Endothelial cell of umbilical vein (primary cell): ENCODE results near the gene PRRX2. TPM values are rescaled to one million over a fixed set of nuclear protein-coding genes. Genes with fewer than 3 reads are reported as not detected.

Experiments used
- BruUV-seq: library from RNA; stranded (reverse); fragments of 400-500 nt; replicated peaks from 2 replicates; lab custom pipeline; 2021; lab: Mats Ljungman, UMichigan
- CTCF ChIA-PET: fragments of 300-600, 350-600 bp; sonication (Branson Sonifier 250); formaldehyde crosslinking; loops from one replicate; lab custom pipeline; 2021; ENCODE audit warnings: antibody characterized with exemption, inconsistent platforms; lab: Charles Lee
- POLR2A ChIA-PET: fragments of 300-600, 350-600 bp; sonication (Branson Sonifier 250); formaldehyde crosslinking; loops from one replicate; lab custom pipeline; 2021; ENCODE audit warnings: antibody characterized with exemption, inconsistent platforms; lab: Charles Lee
- DNase-seq: peaks from one replicate; pipeline ENCODE4 v3.0.0-alpha.2; 2011; ENCODE audit warnings: low read depth, low spot score
- FAIRE-seq: peaks from 2 replicates; lab custom pipeline; 2011; peaks lifted over from hg19 to GRCh38; lab: Jason Lieb, UNC
- H2AFZ ChIP-seq: 2 replicates; pipeline ENCODE4 v1.6.0; 2012; ENCODE audit warnings: low read depth, low read length, control low read depth, inconsistent platforms
- H3K27ac ChIP-seq: 2 replicates; pipeline ENCODE4 v1.5.1; 2011; ENCODE audit warnings: low read depth, mild to moderate bottlenecking, control low read depth, low read length, moderate library complexity; ENCODE audit not compliant: insufficient read depth
- H3K27me3 ChIP-seq, 2 experiments: 2 replicates each; pipeline versions ENCODE4 v1.6.0 to v1.6.1; 2011; ENCODE audit warnings: low read length in 2 of 2, mixed read lengths in 1 of 2; ENCODE audit not compliant: control insufficient read depth in 2 of 2, insufficient read depth in 2 of 2
- H3K36me3 ChIP-seq, 2 experiments: 2 replicates in 1 of 2; 3 replicates in 1 of 2; pipeline ENCODE4 v1.5.1; 2011; ENCODE audit warnings: low read length in 2 of 2, mild to moderate bottlenecking in 1 of 2, moderate library complexity in 1 of 2; ENCODE audit not compliant: control insufficient read depth in 2 of 2, insufficient read depth in 2 of 2; ENCODE audit errors: extremely low read depth in 1 of 2
- H3K4me1 ChIP-seq: 3 replicates; pipeline ENCODE4 v1.5.1; 2011; ENCODE audit warnings: mild to moderate bottlenecking, low read length; ENCODE audit not compliant: control insufficient read depth, insufficient read depth; ENCODE audit errors: extremely low read depth
- H3K4me2 ChIP-seq: 2 replicates; pipeline ENCODE4 v1.6.1; 2011; ENCODE audit warnings: low read length, control low read depth, mixed read lengths; ENCODE audit not compliant: insufficient read depth
- H3K4me3 ChIP-seq, 3 experiments: fragments of 200-600 bp in 1 of 3; sonication (generic), shearing (Covaris generic) in 1 of 3; replicated peaks in 1 of 3; 2 replicates each; pipeline ENCODE4 v1.5.1; 2011 to 2016; ENCODE audit warnings: control low read depth in 3 of 3, low read length in 3 of 3, mild to moderate bottlenecking in 2 of 3, inconsistent platforms in 1 of 3, low read depth in 1 of 3, moderate library complexity in 1 of 3; ENCODE audit not compliant: insufficient read depth in 1 of 3
- H3K79me2 ChIP-seq: 2 replicates; pipeline ENCODE4 v1.6.0; 2012; ENCODE audit warnings: low read length, inconsistent platforms; ENCODE audit not compliant: control insufficient read depth, insufficient read depth
- H3K9ac ChIP-seq: replicated peaks from 2 replicates; pipeline ENCODE3; 2011; ENCODE audit warnings: low read length, control low read depth; ENCODE audit not compliant: insufficient read depth; ENCODE audit errors: extremely low read depth
- H3K9me1 ChIP-seq: replicated peaks from 3 replicates; pipeline ENCODE4 v1.6.0; 2011; ENCODE audit warnings: mild to moderate bottlenecking, low read length; ENCODE audit not compliant: control insufficient read depth, insufficient read depth; ENCODE audit errors: extremely low read depth
- H3K9me3 ChIP-seq: replicated peaks from 2 replicates; pipeline ENCODE4 v1.5.1; 2012; ENCODE audit warnings: low read length, inconsistent platforms; ENCODE audit not compliant: control insufficient read depth, insufficient read depth
- H4K20me1 ChIP-seq: replicated peaks from 2 replicates; pipeline ENCODE3; 2011; ENCODE audit warnings: mild to moderate bottlenecking, low read length; ENCODE audit not compliant: control insufficient read depth, insufficient read depth; ENCODE audit errors: extremely low read depth
- CTCF ChIP-seq, 2 donors: IDR thresholded peaks; 1 replicate in 1 of 2; 2 replicates in 1 of 2; pipeline ENCODE4 v1.5.1; 2011; ENCODE audit warnings: low read length in 2 of 2, mild to moderate bottlenecking in 2 of 2, moderate library complexity in 2 of 2, control low read depth in 1 of 2, inconsistent platforms in 1 of 2, low read depth in 1 of 2; ENCODE audit not compliant: insufficient read depth in 1 of 2; ENCODE audit errors: extremely low read depth in 1 of 2
- EZH2 ChIP-seq: IDR thresholded peaks from 2 replicates; pipeline ENCODE4 v1.6.1; 2012; ENCODE audit warnings: borderline replicate concordance, low read depth, mild to moderate bottlenecking, moderate library complexity, low read length, inconsistent platforms; ENCODE audit not compliant: severe bottlenecking
- FOS ChIP-seq: IDR thresholded peaks from 2 replicates; pipeline ENCODE4 v1.6.1; 2011; ENCODE audit warnings: mild to moderate bottlenecking, low read length, moderate library complexity, borderline replicate concordance; ENCODE audit not compliant: insufficient read depth
- GATA2 ChIP-seq: IDR thresholded peaks from 2 replicates; pipeline ENCODE4 v1.7.0; 2011; ENCODE audit warnings: low read depth, mild to moderate bottlenecking, moderate library complexity, mixed read lengths, low read length; ENCODE audit not compliant: insufficient read length, insufficient read depth
- JUN ChIP-seq: IDR thresholded peaks from 2 replicates; pipeline ENCODE4 v1.6.1; 2011; ENCODE audit warnings: borderline replicate concordance, low read depth; ENCODE audit not compliant: insufficient read length, insufficient read depth
- MAX ChIP-seq: IDR thresholded peaks from 2 replicates; pipeline ENCODE4 v1.6.1; 2011; ENCODE audit not compliant: insufficient read depth, insufficient read length
- MYC ChIP-seq: IDR thresholded peaks from one replicate; pipeline ENCODE4 v1.6.1; 2011; ENCODE audit warnings: mild to moderate bottlenecking, low read depth, low read length
- POLR2A ChIP-seq: IDR thresholded peaks from 2 replicates; pipeline ENCODE4 v1.6.1; 2012; ENCODE audit warnings: low read depth, mild to moderate bottlenecking, control low read depth, low read length
- POLR2AphosphoS5 ChIP-seq: IDR thresholded peaks from 2 replicates; pipeline ENCODE4 v1.6.1; 2012; ENCODE audit warnings: low read depth, mild to moderate bottlenecking, control low read depth, low read length, moderate library complexity; ENCODE audit not compliant: insufficient read depth
- dilution Hi-C: fragments of 300-500 bp; cut with MboI; formaldehyde crosslinking; loops from one replicate; pipeline ENCODE4 v1.15.0; 2019; ENCODE audit warnings: low sequenced_read_pairs; ENCODE audit not compliant: extremely low pct_ligation_motif_present
- intact Hi-C: fragments of 100-400 bp; cut with micrococcal nuclease; formaldehyde crosslinking; loops from one replicate; pipeline ENCODE4 v1.10.0; 2022
- polyA plus RNA-seq, 4 experiments: library from polyadenylated mRNA; depleted of rRNA in 3 of 4; stranded (reverse) in 3 of 4; unstranded in 1 of 4; fragments of >200 nt; gene quantifications; 2 replicates each; pipeline versions ENCODE4 v1.2.1 to v1.2.3, GENCODE V29; 2011 to 2012; ENCODE audit warnings: missing spikeins in 1 of 4
- total RNA-seq: library from RNA; stranded (reverse); gene quantifications from 2 replicates; pipeline ENCODE4 v1.2.3, GENCODE V29; 2021

The PRRX2 gene
- total and polyA plus RNA-seq, 2 donors (not counting 3 experiments of a cell fraction or from before 2014, with no cell fraction given), result 0.19 to 0.77 TPM

GRCh38 chr9:129675620-129676019 lies 10.2 kb downstream of the PRRX2 start:
- Histone ChIP-seq H3K4me3 (no peak overlapping the region), H4K20me1 (no peaks in the 10 kb centered on the region), H3K9me1 (no peaks in the 10 kb centered on the region), H3K36me3 (no peaks in the 10 kb centered on the region), H3K27ac (no peak overlapping the region), H3K79me2 (no peaks in the 10 kb centered on the region), H3K27me3 (peaks cover 0 to 1% of the 10 kb centered on the region in 2 experiments), H3K9ac (no peak overlapping the region), H3K4me2 (no peak overlapping the region), H2AFZ (no peak overlapping the region), H3K9me3 (no peaks in the 10 kb centered on the region), H3K4me1 (no peaks in the 10 kb centered on the region)
- POLR2A ChIA-PET, result no interaction called here
- intact Hi-C loops, result no loop called here
- TF ChIP-seq MAX, result no peak
- TF ChIP-seq POLR2A, result no peak
- no peak for TF ChIP-seq MYC
- TF ChIP-seq POLR2AphosphoS5, result no peak
- TF ChIP-seq JUN, result no peak
- no peak for TF ChIP-seq EZH2
- TF ChIP-seq FOS, result no peak
- TF ChIP-seq CTCF (IDR thresholded peaks at IDR 0.05; ENCODE audit: extremely low read depth in 1 of 2, insufficient read depth in 1 of 2, low read depth in 1 of 2, low read length in 2 of 2), result no peak
- no peak for TF ChIP-seq GATA2
- no TSS peak for BruUV-seq
- dilution Hi-C loops, result no loop called here
- CTCF ChIA-PET, result interaction anchor here (0.6 to 1.5 kb wide), 3 partner anchors 10 to 1971 kb away, joined by 3 to 4 read pairs (median 3); no protein-coding TSS in a partner anchor
- DNase-seq (no peak), FAIRE-seq (no peak)
